Endothelial cell of umbilical vein (primary cell): ENCODE measurements around the gene CUL2. TPM values are rescaled to one million over a fixed set of nuclear protein-coding genes. Genes with fewer than 3 reads are reported as not detected.
"Not testable (repeated sequence)": the region's sequence is repeated elsewhere in the genome, so short reads cannot be mapped to it uniquely, and the experiment has no call there.

Experiments
- BruUV-seq: library from RNA; stranded (reverse); fragments of 400-500 nt; replicated peaks from 2 replicates; lab custom pipeline; 2021; lab: Mats Ljungman, UMichigan
- CTCF ChIA-PET: fragments of 300-600, 350-600 bp; sonication (Branson Sonifier 250); formaldehyde crosslinking; loops from one replicate; lab custom pipeline; 2021; ENCODE audit warnings: antibody characterized with exemption, inconsistent platforms; lab: Charles Lee
- POLR2A ChIA-PET: fragments of 300-600, 350-600 bp; sonication (Branson Sonifier 250); formaldehyde crosslinking; loops from one replicate; lab custom pipeline; 2021; ENCODE audit warnings: antibody characterized with exemption, inconsistent platforms; lab: Charles Lee
- DNase-seq: peaks from one replicate; pipeline ENCODE4 v3.0.0-alpha.2; 2011; ENCODE audit warnings: low read depth, low spot score
- FAIRE-seq: peaks from 2 replicates; lab custom pipeline; 2011; peaks lifted over from hg19 to GRCh38; lab: Jason Lieb, UNC
- H2AFZ ChIP-seq: 2 replicates; pipeline ENCODE4 v1.6.0; 2012; ENCODE audit warnings: low read depth, low read length, control low read depth, inconsistent platforms
- H3K27ac ChIP-seq: 2 replicates; pipeline ENCODE4 v1.5.1; 2011; ENCODE audit warnings: low read depth, mild to moderate bottlenecking, control low read depth, low read length, moderate library complexity; ENCODE audit not compliant: insufficient read depth
- H3K27me3 ChIP-seq, 2 experiments: 2 replicates each; pipeline versions ENCODE4 v1.6.0 to v1.6.1; 2011; ENCODE audit warnings: low read length in 2 of 2, mixed read lengths in 1 of 2; ENCODE audit not compliant: control insufficient read depth in 2 of 2, insufficient read depth in 2 of 2
- H3K36me3 ChIP-seq, 2 experiments: 2 replicates in 1 of 2; 3 replicates in 1 of 2; pipeline ENCODE4 v1.5.1; 2011; ENCODE audit warnings: low read length in 2 of 2, mild to moderate bottlenecking in 1 of 2, moderate library complexity in 1 of 2; ENCODE audit not compliant: control insufficient read depth in 2 of 2, insufficient read depth in 2 of 2; ENCODE audit errors: extremely low read depth in 1 of 2
- H3K4me1 ChIP-seq: 3 replicates; pipeline ENCODE4 v1.5.1; 2011; ENCODE audit warnings: mild to moderate bottlenecking, low read length; ENCODE audit not compliant: control insufficient read depth, insufficient read depth; ENCODE audit errors: extremely low read depth
- H3K4me2 ChIP-seq: 2 replicates; pipeline ENCODE4 v1.6.1; 2011; ENCODE audit warnings: low read length, control low read depth, mixed read lengths; ENCODE audit not compliant: insufficient read depth
- H3K4me3 ChIP-seq, 3 experiments: fragments of 200-600 bp in 1 of 3; sonication (generic), shearing (Covaris generic) in 1 of 3; replicated peaks in 1 of 3; 2 replicates each; pipeline ENCODE4 v1.5.1; 2011 to 2016; ENCODE audit warnings: control low read depth in 3 of 3, low read length in 3 of 3, mild to moderate bottlenecking in 2 of 3, inconsistent platforms in 1 of 3, low read depth in 1 of 3, moderate library complexity in 1 of 3; ENCODE audit not compliant: insufficient read depth in 1 of 3
- H3K79me2 ChIP-seq: 2 replicates; pipeline ENCODE4 v1.6.0; 2012; ENCODE audit warnings: low read length, inconsistent platforms; ENCODE audit not compliant: control insufficient read depth, insufficient read depth
- H3K9ac ChIP-seq: replicated peaks from 2 replicates; pipeline ENCODE3; 2011; ENCODE audit warnings: low read length, control low read depth; ENCODE audit not compliant: insufficient read depth; ENCODE audit errors: extremely low read depth
- H3K9me1 ChIP-seq: replicated peaks from 3 replicates; pipeline ENCODE4 v1.6.0; 2011; ENCODE audit warnings: mild to moderate bottlenecking, low read length; ENCODE audit not compliant: control insufficient read depth, insufficient read depth; ENCODE audit errors: extremely low read depth
- H3K9me3 ChIP-seq: replicated peaks from 2 replicates; pipeline ENCODE4 v1.5.1; 2012; ENCODE audit warnings: low read length, inconsistent platforms; ENCODE audit not compliant: control insufficient read depth, insufficient read depth
- H4K20me1 ChIP-seq: replicated peaks from 2 replicates; pipeline ENCODE3; 2011; ENCODE audit warnings: mild to moderate bottlenecking, low read length; ENCODE audit not compliant: control insufficient read depth, insufficient read depth; ENCODE audit errors: extremely low read depth
- EZH2 ChIP-seq: IDR thresholded peaks from 2 replicates; pipeline ENCODE4 v1.6.1; 2012; ENCODE audit warnings: borderline replicate concordance, low read depth, mild to moderate bottlenecking, moderate library complexity, low read length, inconsistent platforms; ENCODE audit not compliant: severe bottlenecking
- FOS ChIP-seq: IDR thresholded peaks from 2 replicates; pipeline ENCODE4 v1.6.1; 2011; ENCODE audit warnings: mild to moderate bottlenecking, low read length, moderate library complexity, borderline replicate concordance; ENCODE audit not compliant: insufficient read depth
- GATA2 ChIP-seq: IDR thresholded peaks from 2 replicates; pipeline ENCODE4 v1.7.0; 2011; ENCODE audit warnings: low read depth, mild to moderate bottlenecking, moderate library complexity, mixed read lengths, low read length; ENCODE audit not compliant: insufficient read length, insufficient read depth
- JUN ChIP-seq: IDR thresholded peaks from 2 replicates; pipeline ENCODE4 v1.6.1; 2011; ENCODE audit warnings: borderline replicate concordance, low read depth; ENCODE audit not compliant: insufficient read length, insufficient read depth
- POLR2A ChIP-seq: IDR thresholded peaks from 2 replicates; pipeline ENCODE4 v1.6.1; 2012; ENCODE audit warnings: low read depth, mild to moderate bottlenecking, control low read depth, low read length
- dilution Hi-C: fragments of 300-500 bp; cut with MboI; formaldehyde crosslinking; loops from one replicate; pipeline ENCODE4 v1.15.0; 2019; ENCODE audit warnings: low sequenced_read_pairs; ENCODE audit not compliant: extremely low pct_ligation_motif_present
- intact Hi-C: fragments of 100-400 bp; cut with micrococcal nuclease; formaldehyde crosslinking; loops from one replicate; pipeline ENCODE4 v1.10.0; 2022
- polyA plus RNA-seq, 4 experiments: library from polyadenylated mRNA; depleted of rRNA in 3 of 4; stranded (reverse) in 3 of 4; unstranded in 1 of 4; fragments of >200 nt; gene quantifications; 2 replicates each; pipeline versions ENCODE4 v1.2.1 to v1.2.3, GENCODE V29; 2011 to 2012; ENCODE audit warnings: missing spikeins in 1 of 4
- total RNA-seq: library from RNA; stranded (reverse); gene quantifications from 2 replicates; pipeline ENCODE4 v1.2.3, GENCODE V29; 2021

CUL2 gene
- total and polyA plus RNA-seq, 2 donors (not counting 3 experiments of a cell fraction or from before 2014, with no cell fraction given) = 11.6 to 45.3 TPM

GRCh38 chr10:35050568-35050967, 39.6 kb downstream of the CUL2 start:
- DNase-seq = peak; percentile 93

GRCh38 chr10:35046074-35046473, 44.1 kb downstream of the CUL2 start:
- H2AFZ ChIP-seq = no peak overlapping the region
- no peak overlapping the region for H3K4me2 ChIP-seq
- intact Hi-C loops = no loop called here
- no peaks in the 10 kb centered on the region for H3K9me1 ChIP-seq
- peaks cover 10% of the 10 kb centered on the region for H3K4me1 ChIP-seq
- H3K9ac ChIP-seq = no peak overlapping the region
- H3K9me3 ChIP-seq = no peaks in the 10 kb centered on the region
- ChIA-PET CTCF (interaction anchor here (1.5 kb wide), 1 partner anchor 52 kb away, joined by 3 read pairs; no protein-coding TSS in a partner anchor), POLR2A (no interaction called here)
- no peaks in the 10 kb centered on the region for H3K79me2 ChIP-seq
- dilution Hi-C loops = no loop called here
- H3K27ac ChIP-seq = no peak overlapping the region
- H4K20me1 ChIP-seq = no peaks in the 10 kb centered on the region
- no peak for FAIRE-seq
- no peak for DNase-seq
- H3K4me3 ChIP-seq = no peak overlapping the region
- BruUV-seq = no TSS peak
- no peaks in the 10 kb centered on the region for H3K27me3 ChIP-seq
- TF ChIP-seq JUN (no peak), GATA2 (peak; percentile 14), FOS (no peak), POLR2A (no peak), EZH2 (no peak)
- H3K36me3 ChIP-seq = peaks cover 0 to 5% of the 10 kb centered on the region in 2 experiments

More at GRCh38 chr10:35050568-35050967, 39.6 kb downstream of the CUL2 start:
- peaks cover 2% of the 10 kb centered on the region for H3K4me1 ChIP-seq
- no peak overlapping the region for H3K9ac ChIP-seq
- H2AFZ ChIP-seq = no peak overlapping the region
- ChIA-PET POLR2A (no interaction called here), CTCF (interaction anchor here (2.0 kb wide), 1 partner anchor 24 kb away, joined by 9 read pairs; no protein-coding TSS in a partner anchor)
- peaks cover 0 to 4% of the 10 kb centered on the region in 2 experiments for H3K36me3 ChIP-seq
- no peak overlapping the region for H3K27ac ChIP-seq
- H3K9me1 ChIP-seq = no peaks in the 10 kb centered on the region
- no peak overlapping the region for H3K4me3 ChIP-seq
- FAIRE-seq = peak; percentile 44
- no peaks in the 10 kb centered on the region for H3K9me3 ChIP-seq
- no TSS peak for BruUV-seq
- TF ChIP-seq GATA2 (peak; percentile 22), EZH2 (no peak)
- intact Hi-C loops (no loop called here), dilution Hi-C loops (no loop called here)
- H4K20me1 ChIP-seq = no peaks in the 10 kb centered on the region
- no peak overlapping the region for H3K4me2 ChIP-seq
- peaks cover 10% of the 10 kb centered on the region for H3K79me2 ChIP-seq
- H3K27me3 ChIP-seq = no peaks in the 10 kb centered on the region

DNA sequence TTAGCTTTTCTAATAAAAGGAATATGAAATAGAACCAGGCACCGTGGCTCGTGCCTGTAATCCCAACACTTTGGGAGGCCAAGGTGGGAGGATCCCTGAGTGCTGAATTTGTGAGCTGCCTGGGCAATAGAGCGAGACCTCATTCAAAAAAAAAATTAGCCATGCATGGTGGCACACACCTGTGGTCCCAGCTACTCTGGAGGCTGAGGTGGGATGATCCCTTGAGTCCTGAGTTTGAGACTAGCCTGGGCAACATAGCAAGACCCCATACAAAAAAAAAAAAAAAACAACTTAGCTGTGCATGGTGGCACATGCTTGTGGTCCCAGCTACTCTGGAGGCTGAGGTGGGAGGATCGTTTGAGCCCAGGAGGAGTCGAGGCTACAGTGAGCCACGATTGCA, 44.9 kb downstream of the CUL2 start:
- CTCF ChIA-PET = interaction anchor here (0.8 to 1.4 kb wide), 2 partner anchors 10 to 11 kb away, joined by 3 to 5 read pairs; no protein-coding TSS in a partner anchor
- H3K79me2 ChIP-seq, BruUV-seq, DNase-seq, H3K4me3 ChIP-seq, H3K4me2 ChIP-seq, H3K9me3 ChIP-seq, H3K27ac ChIP-seq, H3K9me1 ChIP-seq, dilution Hi-C loops, POLR2A ChIA-PET, H3K27me3 ChIP-seq, H4K20me1 ChIP-seq, H2AFZ ChIP-seq, FAIRE-seq, H3K36me3 ChIP-seq, H3K9ac ChIP-seq, intact Hi-C loops: not testable (repeated sequence)
- peaks cover 16% of the 10 kb centered on the region for H3K4me1 ChIP-seq
